Lower leg skin (tissue), 4 donors: ENCODE results near the gene DRC3. TPM values are rescaled to one million over a fixed set of nuclear protein-coding genes. Genes with fewer than 3 reads are reported as not detected.

Experiments
- DNase-seq, 2 donors: peaks; one replicate each; pipeline ENCODE4 v3.0.0-alpha.2; 2019; ENCODE audit warnings: low spot score in 2 of 2
- H3K4me3 ChIP-seq: fragments of 200-600 bp; sonication (generic); 2 replicates; pipeline ENCODE4 v1.5.1; 2017; ENCODE audit warnings: mild to moderate bottlenecking, low read depth; ENCODE audit not compliant: poor library complexity, severe bottlenecking
- POLR2A ChIP-seq, 2 donors: fragments of 450-650 bp; IDR thresholded peaks; one replicate each; pipeline ENCODE4 v1.6.1; 2016 to 2017; ENCODE audit warnings: antibody characterized with exemption in 2 of 2, mild to moderate bottlenecking in 1 of 2, moderate library complexity in 1 of 2
- WGBS, 2 donors: methylation state at CpG; one replicate each; pipeline ENCODE4 v1.1.5; 2018; 5-methylcytosine and 5-hydroxymethylcytosine counted together
- intact Hi-C: fragments of 100-400 bp; cut with DNase I; formaldehyde crosslinking; loops from one replicate; pipeline ENCODE4 v1.15.0; 2023; ENCODE audit warnings: low total_unique reads
- total RNA-seq, 4 donors: library from RNA; depleted of rRNA; stranded (reverse); fragments of >200 nt; gene quantifications; one replicate each; pipeline ENCODE4 v1.1.0, GENCODE V29; 2016
- TF ChIP-seq, protein P1 (sequence below), 3 donors: fragments of 450-650 bp; IDR thresholded peaks; one replicate each; pipeline ENCODE4 v1.5.1; 2016; ENCODE audit warnings: antibody characterized with exemption in 3 of 3, mild to moderate bottlenecking in 3 of 3, moderate library complexity in 2 of 3

The DRC3 gene
- total RNA-seq, 4 donors from 2014 or later: 0.93 to 6.4 (median 4.0) TPM

GRCh38 chr17:18044609-18045008 lies 71.9 kb downstream of the DRC3 start:
- intact Hi-C loops: loop anchor here (10.0 kb wide), 1 partner anchor 370 kb away; no protein-coding TSS in a partner anchor
- 88 to 90% methylated on average over 3 of the region's 3 CpGs for WGBS, 2 donors
- no peak for DNase-seq
- no peak overlapping the region for H3K4me3 ChIP-seq
- no peak for TF ChIP-seq POLR2A (IDR thresholded peaks at IDR 0.05)
- TF ChIP-seq, protein P1, sequence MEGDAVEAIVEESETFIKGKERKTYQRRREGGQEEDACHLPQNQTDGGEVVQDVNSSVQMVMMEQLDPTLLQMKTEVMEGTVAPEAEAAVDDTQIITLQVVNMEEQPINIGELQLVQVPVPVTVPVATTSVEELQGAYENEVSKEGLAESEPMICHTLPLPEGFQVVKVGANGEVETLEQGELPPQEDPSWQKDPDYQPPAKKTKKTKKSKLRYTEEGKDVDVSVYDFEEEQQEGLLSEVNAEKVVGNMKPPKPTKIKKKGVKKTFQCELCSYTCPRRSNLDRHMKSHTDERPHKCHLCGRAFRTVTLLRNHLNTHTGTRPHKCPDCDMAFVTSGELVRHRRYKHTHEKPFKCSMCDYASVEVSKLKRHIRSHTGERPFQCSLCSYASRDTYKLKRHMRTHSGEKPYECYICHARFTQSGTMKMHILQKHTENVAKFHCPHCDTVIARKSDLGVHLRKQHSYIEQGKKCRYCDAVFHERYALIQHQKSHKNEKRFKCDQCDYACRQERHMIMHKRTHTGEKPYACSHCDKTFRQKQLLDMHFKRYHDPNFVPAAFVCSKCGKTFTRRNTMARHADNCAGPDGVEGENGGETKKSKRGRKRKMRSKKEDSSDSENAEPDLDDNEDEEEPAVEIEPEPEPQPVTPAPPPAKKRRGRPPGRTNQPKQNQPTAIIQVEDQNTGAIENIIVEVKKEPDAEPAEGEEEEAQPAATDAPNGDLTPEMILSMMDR (IDR thresholded peaks at IDR 0.05): no peak

GRCh38 chr17:18045691-18046350 lies 73.2 kb downstream of the DRC3 start:
- no peak overlapping the region for H3K4me3 ChIP-seq
- TF ChIP-seq POLR2A (IDR thresholded peaks at IDR 0.05): no peak
- TF ChIP-seq, protein P1 (IDR thresholded peaks at IDR 0.05): no peak
- intact Hi-C loops: loop anchor here (10.0 kb wide), 1 partner anchor 371 kb away; no protein-coding TSS in a partner anchor
- DNase-seq: no peak
- 87 to 88% methylated on average over 3 of the region's 3 CpGs for WGBS, 2 donors

DNA sequence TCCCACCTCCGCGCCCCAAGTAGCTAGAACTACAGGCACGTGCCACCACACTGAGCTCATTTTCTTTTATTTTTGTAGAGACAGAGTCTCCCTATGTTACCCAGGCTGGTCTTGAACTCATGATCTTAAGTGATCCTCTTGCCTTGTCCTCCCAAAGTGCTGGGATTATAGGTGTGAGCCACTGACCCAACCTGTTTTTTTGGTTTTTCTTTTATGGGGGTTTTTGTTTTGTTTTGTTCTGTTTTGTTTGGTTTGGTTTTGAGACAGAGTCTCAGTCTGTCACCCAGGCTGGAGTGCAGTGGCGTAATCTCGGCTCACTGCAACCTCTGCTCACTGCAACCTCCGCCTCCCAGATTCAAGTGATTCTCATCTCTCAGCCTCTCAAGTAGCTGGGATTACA lies 82.9 kb downstream of the DRC3 start:
- intact Hi-C loops: no loop called here
- DNase-seq: no peak
- no peak for TF ChIP-seq POLR2A (IDR thresholded peaks at IDR 0.05)
- TF ChIP-seq, protein P1 (IDR thresholded peaks at IDR 0.05): no peak

GRCh38 chr17:18056214-18056613 lies 83.6 kb downstream of the DRC3 start:
- TF ChIP-seq POLR2A (IDR thresholded peaks at IDR 0.05): no peak
- TF ChIP-seq, protein P1 (IDR thresholded peaks at IDR 0.05): no peak

More for the DNA sequence above, 82.9 kb downstream of the DRC3 start:
- WGBS, 2 donors: 94 to 95% methylated on average over 6 of the region's 6 CpGs
- H3K4me3 ChIP-seq: no peak overlapping the region

GRCh38 chr17:18059283-18059682 lies 86.6 kb downstream of the DRC3 start:
- no peak overlapping the region for H3K4me3 ChIP-seq
- 69 to 80% methylated on average over 5 of the region's 5 CpGs for whole genome bisulfite sequencing, 2 donors
- intact Hi-C loops: no loop called here
- no peak for DNase-seq
- TF ChIP-seq POLR2A (IDR thresholded peaks at IDR 0.05): no peak
- TF ChIP-seq, protein P1 (IDR thresholded peaks at IDR 0.05): no peak

More at GRCh38 chr17:18056214-18056613, 83.6 kb downstream of the DRC3 start:
- 85 to 86% methylated on average over 3 of the region's 3 CpGs for WGBS, 2 donors
- no peak for DNase-seq
- H3K4me3 ChIP-seq: no peak overlapping the region
- intact Hi-C loops: no loop called here
